ENCODE measurements around the gene CAPN11.
A peak's percentile ranks its signal among the peaks of the same experiment; 100 is the strongest.
"Not testable (repeated sequence)": the region's sequence is repeated elsewhere in the genome, so short reads cannot be mapped to it uniquely, and the experiment has no call there.

CAPN11 gene

DNA sequence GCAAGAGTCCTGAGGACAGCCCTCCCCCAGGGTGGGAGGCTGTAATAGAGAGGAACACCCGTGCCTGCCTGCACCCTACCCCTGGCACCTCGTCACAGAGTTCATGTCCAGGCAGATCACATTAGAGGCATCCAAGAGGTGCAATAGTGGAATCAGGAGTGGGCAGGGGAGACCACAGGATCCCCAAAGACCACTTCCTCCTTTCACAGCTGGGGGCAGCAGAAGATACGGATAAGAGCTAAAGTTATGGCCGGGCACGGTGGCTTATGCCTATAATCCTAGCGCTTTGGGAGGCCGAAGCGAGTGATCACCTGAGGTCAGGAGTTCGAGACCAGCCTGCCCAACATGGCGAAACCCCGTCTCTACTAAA, 1.5 kb upstream of the CAPN11 start:
- no peak for DNase-seq

DNA sequence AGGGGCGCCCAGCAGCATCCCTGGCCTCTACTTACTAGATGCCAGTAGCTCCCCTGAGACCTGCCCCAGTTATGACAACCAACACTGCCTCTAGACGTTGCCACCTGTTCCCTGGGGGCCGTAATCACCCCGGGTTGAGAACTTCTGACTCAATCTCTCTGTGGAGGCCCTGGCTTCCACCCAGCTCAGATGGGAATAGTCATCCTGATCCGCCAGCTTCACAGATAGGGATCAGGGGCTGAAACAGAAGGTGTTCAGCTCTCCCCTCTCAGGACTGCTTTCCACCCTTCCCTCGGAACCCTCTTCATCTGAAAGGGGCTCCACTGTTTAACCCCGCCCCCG, 3.3 kb downstream of the CAPN11 start:
- no peak for DNase-seq

DNA sequence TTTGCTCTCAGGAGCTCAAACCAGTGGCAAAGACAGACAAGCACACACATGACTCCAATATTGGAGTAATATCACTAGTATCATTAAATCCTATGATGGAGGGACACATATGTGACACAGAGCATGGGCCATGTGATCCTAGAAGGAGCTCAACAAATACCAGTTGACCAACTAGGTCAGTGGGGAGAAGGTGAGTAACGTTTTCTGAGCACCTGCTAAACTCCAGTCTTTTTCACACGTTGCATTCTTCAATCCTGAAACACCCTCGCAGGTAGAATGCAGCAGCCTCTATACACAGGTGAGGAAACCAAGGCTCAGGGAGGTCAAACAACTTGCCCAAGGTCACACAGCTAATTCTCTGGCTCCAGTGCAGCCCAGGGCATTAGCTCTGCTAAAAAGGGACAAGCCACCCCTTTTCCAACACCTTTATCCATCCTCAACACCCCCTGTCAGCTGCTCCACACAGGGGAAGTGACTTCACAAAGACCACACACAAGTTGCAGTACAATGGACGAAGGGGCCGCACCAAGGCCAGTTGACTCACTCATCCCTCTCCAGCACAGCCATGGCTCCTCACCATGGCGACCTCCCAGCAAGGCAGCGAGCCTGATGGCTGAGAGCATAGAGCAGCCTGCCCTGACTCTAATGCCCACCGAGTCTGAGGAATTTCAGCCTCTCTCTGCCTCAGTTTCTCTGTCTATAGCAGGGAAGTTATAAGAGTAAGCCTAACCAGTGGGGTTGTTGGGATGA, 4.4 kb downstream of the CAPN11 start:
- no peak for DNase-seq

DNA sequence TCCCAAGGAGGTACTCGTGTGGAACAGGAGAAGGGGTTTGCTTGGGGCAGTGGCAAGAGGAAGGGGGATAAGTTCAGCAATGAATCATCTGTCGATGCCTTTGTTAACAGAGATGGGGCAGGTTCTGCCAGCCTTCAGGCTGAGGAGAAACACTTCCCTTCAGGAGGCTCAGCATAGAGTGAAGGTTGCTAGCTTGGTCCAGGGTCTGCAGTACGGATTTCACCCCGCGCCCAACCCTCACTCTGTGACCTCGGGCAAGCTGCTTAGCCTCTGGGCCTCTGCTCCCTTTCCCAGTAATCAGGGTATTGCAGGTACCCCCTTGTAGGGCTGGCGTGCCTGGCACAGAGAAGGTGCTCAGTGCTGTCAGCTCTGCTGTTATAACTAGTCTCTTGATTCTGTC, 7.5 kb downstream of the CAPN11 start:
- no peak for DNase-seq

DNA sequence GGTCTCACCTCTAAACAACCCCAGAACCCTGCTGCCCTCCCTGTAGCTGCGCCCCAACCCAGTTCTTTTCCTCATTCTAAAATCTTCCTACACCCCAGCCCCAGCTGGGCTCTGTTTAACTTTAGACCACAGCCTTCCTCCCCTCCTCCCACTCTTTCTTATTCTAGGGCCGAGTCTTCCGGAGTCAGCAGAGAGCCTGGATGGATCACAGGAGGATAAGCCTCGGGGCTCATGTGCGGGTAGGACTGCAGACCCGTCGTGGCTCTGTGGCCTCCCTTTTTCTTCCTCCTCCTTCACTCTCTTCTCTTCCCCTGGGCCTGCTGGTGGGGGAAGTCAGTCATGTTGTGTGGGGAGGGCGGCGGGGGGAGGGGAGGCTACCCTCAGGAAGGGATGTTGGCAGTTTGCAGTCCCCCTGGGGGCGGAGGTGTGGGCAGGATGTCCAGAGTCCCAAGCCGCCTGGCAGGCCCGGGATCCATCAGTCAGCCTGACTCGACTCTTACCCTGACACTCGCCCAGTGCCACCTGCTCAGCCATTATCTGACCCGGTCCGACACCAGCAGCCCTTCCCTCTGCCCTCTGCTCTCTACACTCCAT, 8.1 kb downstream of the CAPN11 start:
- DNase-seq = peak in 1 of 2 donors; percentile 45

DNA sequence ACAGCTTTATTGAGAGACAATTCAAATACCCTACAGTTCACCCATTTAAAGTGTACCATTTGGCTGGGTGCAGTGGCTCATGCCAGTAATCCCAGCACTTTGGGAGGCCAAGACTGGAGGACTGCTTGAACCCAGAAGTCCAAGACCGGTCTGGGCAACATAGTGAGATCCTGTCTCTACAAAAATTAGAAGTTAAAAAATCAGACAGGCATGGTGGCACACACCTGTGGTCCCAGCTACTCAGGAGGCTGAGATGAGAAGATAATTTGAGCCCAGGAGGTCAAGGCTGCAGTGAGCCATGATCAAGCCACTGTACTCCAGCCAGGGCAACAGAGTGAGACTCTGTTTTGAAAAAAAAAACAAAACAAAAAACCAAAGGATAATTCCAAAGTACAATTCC, 8.9 kb downstream of the CAPN11 start:
- no peak for DNase-seq

DNA sequence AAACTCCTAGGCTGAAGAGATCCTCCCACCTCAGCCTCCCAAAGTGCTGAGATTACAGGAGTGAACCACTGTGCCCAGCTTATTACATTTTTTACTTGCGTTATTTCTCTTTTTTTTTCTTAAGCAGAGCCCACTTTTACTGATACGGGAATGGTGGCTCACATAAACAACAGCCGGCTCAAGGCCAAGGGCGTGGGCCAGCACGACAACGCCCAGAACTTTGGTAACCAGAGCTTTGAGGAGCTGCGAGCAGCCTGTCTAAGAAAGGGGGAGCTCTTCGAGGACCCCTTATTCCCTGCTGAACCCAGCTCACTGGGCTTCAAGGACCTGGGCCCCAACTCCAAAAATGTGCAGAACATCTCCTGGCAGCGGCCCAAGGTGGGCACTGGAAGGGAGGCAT, 10.5 kb downstream of the CAPN11 start:
- no peak for DNase-seq

DNA sequence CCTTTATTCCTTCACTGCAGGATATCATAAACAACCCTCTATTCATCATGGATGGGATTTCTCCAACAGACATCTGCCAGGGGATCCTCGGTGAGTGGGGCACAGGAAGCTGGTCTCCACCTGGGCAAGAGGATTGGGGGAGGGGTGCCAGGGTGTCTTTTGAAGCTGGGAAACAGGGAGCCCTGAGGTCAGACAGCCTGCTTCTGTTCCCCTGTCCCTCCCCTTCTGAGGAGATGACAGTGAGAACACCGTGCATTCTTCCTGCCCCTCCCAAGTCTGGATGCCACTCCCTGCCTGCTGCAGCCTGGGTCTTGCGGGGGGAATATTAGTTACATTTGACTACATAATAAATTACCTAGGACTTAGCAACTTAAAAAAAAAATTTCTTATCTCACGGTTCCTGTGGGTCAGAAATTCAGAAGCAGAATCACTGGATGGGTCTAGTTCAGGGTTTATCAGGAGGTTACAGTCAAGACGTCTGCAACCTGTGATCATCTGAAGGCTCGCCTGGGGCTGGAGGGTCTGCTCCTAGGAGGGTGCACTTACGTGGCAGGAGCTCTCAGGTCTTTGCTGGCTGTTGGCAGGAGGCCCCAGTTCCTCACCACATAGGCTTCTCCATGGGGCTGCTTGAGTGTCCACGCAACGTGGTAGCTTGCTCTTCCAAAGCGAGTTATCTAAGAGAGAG, 11.4 kb downstream of the CAPN11 start:
- DNase-seq = no peak

DNA sequence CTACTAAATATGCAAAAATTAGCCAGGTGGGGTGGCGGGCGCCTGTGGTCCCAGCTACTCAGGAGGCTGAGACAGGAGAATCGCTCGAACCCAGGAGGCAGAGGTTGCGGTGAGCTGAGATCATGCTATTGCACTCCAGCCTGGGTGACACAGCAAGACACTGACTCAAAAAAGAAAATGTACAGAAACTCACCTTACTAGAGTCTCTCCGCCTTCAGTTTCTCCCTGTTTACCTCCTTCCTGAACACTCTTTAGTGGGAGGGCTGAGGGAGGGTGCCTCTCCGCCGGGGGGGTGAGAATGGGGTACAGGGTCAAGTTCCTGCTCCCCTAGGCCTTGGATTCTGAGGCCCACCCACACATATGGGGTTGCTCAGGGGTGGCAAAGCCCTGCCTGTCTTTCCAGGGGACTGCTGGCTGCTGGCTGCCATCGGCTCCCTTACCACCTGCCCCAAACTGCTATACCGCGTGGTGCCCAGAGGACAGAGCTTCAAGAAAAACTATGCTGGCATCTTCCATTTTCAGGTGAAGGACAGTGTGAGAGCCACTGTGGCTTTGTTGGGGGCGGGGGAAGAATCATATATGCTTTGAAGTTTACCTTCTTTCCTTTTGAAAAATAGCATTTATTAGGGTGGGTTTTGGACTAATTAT, 13.4 kb downstream of the CAPN11 start:
- no peak for DNase-seq

DNA sequence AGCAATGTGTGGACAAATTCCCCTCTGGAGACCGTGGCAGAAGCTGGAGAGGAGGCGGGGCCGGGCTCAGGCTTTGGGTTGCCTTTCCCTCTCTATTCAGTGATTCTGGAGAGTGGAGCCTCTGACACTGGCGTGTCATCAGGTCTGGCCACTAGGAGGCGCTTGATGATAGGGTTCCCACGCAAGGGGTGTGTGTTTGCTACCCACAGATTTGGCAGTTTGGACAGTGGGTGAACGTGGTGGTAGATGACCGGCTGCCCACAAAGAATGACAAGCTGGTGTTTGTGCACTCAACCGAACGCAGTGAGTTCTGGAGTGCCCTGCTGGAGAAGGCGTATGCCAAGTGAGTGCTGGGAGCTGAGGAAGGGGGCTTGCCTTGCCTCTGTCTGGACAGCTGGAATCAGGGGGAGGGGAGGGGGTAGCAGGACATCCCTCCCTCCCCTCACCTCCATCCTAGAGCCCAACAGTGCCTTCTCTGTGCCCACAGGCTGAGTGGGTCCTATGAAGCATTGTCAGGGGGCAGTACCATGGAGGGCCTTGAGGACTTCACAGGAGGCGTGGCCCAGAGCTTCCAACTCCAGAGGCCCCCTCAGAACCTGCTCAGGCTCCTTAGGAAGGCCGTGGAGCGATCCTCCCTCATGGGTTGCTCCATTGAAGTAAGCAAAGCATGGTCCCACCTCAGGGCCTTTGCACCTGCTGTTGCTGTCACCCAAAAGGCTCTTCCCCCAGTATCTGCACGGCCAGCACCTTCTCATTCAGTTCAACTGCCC, 14.3 kb downstream of the CAPN11 start:
- DNase-seq = peak; percentile 29 to 52

DNA sequence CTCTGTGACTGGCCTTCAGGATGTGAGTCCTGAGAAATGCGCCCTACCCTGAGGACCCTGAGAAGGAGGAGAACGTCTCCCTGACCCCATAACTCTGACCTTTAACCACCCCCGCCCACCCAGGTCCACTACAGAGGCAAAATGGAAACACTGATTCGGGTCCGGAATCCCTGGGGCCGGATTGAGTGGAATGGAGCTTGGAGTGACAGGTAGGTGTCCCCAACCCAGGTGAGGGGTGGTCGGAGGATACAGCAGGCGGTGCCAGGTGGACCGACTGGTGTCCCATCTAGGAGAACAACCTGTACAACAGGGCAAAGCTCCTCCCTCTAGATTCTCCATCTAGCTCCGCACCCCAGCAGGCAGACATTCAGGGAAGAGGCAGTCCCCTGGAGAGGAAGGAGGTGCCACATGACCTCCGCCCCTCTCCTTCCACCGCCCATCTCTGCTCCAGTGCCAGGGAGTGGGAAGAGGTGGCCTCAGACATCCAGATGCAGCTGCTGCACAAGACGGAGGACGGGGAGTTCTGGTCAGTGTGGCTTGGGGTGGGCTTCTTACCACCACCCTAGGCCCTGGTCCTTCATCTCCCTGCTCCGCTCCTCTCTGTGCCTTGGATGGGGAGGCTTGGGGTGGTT, 17.6 kb downstream of the CAPN11 start:
- DNase-seq = no peak

DNA sequence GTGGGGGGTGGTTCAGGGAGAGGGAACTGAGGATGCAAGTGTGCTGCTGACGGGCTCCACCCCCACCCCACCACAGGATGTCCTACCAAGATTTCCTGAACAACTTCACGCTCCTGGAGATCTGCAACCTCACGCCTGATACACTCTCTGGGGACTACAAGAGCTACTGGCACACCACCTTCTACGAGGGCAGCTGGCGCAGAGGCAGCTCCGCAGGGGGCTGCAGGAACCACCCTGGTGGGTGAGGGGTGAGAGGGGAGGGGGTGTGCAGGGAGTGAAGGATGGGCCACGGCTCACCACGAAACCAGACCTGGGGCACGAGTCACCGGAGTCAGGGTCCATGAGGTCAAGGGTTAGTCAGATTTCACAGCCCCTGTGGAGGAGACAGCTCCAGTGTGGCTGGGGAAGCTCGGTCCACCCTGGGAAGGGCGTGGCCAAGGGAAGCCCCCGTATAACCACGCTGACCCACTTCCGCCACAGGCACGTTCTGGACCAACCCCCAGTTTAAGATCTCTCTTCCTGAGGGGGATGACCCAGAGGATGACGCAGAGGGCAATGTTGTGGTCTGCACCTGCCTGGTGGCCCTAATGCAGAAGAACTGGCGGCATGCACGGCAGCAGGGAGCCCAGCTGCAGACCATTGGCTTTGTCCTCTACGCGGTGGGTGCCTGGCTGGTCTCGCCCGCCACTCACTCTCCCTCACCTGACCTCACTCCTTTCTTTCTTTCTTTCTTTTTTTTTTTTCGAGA, 18.3 kb downstream of the CAPN11 start:
- peak in 1 of 2 donors; percentile 18 for DNase-seq

DNA sequence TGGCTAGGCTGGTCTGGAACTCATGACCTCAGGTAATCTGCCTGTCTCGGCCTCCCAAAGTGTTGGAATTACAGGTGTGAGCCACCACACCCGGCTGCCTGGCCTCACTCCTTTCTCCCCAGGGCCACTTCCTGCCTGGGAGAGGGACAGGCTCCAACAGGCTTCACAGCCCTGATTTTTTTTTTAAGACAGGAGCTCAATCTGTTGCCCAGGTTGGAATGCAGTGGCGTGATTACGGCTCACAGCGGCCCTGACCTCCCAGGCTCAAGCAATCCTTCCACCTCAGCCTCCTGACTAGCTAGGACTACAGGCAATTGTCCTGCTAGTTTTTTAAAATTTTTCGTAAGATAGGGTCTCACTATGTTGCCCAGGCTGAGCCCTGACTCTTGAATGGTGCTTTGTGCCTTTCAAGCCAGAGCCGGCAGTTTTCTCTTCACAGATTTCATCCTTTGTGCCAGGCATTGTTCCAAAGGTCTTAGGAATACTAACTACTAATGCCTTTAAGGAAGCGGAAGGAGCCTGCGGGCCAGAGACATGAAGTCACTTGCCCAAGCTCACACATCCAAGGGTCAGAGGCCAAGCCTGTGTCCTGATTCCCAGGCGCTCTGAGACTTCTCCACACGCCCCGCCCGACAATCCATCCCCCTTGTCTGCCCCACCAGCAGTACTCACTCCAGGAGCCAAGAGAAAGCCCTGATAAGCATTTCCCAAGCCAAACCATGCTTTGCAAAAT, 19.2 kb downstream of the CAPN11 start:
- no peak for DNase-seq

DNA sequence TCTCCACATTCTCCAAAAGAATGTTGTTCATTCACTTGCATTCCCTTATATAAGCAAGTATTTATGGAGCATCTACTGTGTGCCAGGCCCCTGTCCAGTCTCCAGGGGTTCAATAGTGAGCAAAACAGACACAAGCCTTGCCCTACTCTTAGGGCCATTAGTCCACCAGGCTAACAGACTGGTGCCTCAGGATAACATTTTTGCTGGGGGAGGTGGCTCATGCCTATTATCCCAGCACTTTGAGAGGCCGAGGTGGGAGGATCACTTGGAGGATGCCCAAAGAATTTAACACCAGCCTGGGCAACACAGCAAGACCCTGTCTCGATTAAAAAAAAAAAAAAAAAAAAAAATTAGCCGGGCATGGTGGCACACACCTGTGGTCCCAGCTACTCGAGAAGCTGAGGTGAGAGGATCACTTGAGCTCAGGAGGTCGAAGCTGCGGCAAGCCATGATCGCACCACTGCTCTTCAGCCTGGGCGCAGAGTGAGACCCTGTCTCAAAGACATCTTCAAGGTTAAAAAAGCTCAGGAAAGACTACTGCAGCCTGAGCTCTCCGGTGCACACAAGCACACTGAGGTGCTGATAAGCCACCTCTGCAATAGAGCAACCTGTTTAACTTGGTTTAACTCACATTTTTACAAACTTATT, 19.9 kb downstream of the CAPN11 start:
- no peak for DNase-seq

DNA sequence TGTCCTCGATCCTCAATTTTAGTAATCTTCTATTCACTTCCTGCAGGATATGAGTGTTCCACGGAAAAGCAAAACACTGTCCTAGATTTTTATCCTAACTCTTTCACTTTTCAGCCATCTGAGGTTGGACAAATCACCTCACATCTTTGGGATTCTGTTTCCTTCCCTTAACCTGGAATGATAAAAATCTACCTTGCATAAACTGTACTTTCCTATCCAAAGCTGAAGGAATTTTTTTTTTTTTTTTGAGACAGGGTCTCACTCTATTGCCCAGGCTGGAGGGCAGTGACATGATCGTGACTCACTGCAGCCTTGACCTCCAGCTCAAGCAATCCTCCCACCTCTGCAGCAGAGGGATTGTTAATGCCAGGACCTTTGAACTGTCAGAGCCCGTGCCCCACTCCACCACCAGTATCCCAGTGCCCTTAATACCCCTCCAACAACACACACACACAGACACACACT, 20.5 kb downstream of the CAPN11 start:
- DNase-seq = no peak

DNA sequence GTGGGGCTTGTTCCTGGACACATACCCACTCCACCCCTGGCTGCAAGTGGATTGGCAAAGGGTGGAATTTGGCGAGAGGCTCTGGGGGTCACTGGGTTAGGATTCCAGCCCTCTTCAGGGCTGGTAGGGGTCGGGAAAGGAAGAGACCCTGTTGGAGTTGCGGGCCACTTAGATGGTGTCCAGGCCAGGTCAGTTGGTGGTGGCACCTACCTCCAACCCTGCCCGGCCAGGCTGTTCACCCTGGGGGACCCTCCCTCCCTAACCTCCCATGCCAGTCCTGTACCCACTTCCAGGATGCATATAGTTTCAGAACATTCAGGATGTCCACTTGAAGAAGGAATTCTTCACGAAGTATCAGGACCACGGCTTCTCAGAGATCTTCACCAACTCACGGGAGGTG, 21.0 kb downstream of the CAPN11 start:
- DNase-seq = no peak

DNA sequence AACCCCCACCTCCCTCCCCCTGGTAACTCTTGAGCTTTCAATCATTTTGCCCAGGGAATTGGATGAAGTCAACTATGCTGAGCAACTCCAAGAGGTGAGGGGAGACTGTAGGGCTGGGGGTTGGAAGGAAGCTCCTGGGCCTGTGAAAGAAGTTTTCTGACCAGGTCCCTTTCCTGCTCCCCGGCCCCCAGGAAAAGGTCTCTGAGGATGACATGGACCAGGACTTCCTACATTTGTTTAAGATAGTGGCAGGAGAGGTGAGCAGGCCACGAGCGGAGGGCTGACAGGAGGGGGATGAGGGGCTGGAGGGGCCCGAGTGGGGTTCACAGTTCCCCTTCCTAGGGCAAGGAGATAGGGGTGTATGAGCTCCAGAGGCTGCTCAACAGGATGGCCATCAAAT, 21.8 kb downstream of the CAPN11 start:
- no peak for DNase-seq

DNA sequence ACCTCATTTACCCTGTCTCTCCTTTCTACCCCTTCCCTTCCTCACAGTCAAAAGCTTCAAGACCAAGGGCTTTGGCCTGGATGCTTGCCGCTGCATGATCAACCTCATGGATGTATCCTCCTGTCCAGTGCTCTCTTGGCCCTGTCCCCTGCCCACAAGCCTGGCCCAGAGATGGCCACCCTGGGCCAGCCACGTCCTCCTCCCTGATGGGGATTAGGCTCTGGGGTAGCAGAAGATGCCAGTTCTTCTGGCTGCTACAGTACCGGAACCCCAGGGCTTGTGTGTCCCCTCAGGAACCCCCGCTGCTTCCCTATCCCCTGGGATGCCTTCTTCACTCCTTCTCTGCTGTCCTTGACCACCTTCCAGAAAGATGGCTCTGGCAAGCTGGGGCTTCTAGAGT, 22.3 kb downstream of the CAPN11 start:
- DNase-seq = no peak

DNA sequence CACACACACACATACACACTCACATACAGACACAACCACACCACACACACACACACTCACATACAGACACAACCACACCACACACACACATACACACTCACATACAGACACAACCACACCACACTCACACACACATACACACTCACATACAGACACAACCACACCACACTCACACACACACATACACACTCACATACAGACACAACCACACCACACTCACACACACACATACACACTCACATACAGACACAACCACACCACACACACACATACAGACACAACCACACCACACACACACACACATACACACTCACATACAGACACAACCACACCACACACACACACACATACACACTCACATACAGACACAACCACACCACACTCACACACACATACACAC, 23.2 kb downstream of the CAPN11 start:
- DNase-seq = not testable (repeated sequence)

DNA sequence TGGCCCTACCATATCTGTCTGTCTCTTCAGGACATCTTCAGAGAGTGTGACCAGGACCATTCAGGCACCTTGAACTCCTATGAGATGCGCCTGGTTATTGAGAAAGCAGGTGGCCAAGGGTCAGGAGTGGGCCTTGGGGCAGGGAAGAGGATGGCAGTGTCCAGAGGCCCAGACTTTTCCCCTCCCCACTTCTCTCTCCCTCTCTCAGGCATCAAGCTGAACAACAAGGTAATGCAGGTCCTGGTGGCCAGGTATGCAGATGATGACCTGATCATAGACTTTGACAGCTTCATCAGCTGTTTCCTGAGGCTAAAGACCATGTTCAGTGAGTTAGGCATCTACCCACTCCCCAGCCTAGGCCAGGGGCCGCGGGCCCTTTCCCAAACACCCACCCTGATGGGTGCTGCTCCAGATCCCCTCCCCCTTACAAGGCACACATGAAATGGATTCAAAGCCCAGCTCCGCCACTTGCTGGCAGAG, 24.3 kb downstream of the CAPN11 start:
- DNase-seq = no peak
